HG02943 (cell line): ENCODE data around the gene CDKN2B-AS1.

Experiments used
- ATAC-seq: cut with Tn5 transposase; IDR thresholded peaks from one replicate; pipeline ENCODE4 v1.9.1; 2021; ENCODE audit warnings: mild to moderate bottlenecking, low read depth, moderate library complexity; ENCODE audit not compliant: unreplicated experiment

CDKN2B-AS1 gene

DNA sequence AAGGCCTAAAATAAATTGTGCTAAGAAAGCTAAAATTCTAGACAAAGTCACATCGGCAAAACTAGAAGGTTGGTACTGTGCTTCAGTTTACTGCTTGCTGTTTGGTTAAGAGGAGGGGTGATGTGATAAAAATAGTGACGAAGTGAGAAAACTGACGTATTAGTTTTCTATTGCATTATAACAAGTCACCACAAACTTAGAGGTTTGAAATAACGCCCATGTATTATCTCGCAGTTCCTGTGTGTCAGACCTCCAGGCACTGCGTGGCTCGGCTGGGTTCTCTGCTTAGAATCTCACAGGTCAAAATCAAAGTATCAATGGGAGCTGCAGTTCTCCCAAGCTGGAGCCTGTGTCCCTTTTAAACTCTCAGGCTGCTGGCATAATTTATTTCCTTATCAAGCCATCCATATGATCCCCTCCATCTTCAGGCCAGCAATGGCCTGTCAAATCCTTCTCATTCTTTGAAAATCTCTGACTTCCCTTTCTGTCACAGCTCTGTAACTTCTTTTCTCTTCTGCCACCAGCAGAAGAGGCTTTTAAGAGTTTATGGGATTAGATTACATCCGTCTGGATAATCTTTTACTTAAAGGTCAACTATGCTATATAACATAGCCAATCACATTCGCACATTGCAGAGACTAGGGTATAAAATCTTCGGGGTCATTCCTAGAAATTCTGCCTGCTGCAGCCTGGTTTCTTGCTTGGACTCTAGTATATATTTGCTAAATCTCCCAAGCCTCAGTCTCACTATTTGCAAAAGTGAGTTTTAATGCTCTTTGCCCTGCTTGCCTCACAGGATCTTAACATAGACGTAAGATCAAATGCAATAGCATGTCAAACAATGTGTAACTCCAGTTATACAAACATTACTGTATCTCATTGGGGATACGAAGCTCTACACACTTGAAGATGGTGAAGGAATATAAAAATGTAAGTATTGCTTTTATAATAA lies 118.6 kb downstream of the CDKN2B-AS1 start:
- no peak for ATAC-seq

DNA sequence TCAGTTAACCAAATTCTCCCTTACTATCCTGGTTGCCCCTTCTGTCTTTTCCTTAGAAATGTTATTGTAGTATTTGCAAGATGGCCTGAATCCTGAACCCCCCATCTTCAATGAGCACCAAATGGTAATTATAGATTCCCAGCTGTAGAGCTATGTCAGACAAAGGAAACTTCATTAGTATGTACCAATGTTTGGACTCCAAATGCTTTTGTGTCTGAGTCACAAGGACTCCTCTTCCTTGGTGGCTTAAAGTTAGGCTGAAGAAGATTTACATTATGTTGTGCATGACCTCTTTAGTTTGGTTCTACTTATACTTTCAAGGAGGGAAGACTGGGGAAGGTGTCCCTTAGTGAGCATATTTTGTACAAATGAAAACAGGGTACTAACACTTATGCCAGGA lies 120.4 kb downstream of the CDKN2B-AS1 start:
- ATAC-seq, result no peak

DNA sequence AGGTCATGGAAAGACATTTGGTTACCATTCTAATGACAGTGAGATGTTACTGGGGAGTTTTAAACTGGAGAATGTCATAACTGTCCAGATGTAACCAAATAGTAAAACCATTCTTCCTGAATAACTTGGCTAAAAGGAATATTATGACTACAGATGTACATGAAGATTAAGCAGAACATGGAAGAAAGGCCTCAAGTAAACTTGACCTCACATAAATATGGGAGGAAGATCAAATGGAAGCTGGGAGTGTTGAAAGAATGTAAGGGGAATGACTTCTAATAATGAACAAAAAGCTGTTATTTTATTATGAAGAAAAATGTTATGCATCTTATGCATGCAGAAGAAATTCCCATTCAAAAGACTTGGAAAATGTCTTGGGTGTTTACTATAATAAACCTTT lies 122.2 kb downstream of the CDKN2B-AS1 start:
- no peak for ATAC-seq

DNA sequence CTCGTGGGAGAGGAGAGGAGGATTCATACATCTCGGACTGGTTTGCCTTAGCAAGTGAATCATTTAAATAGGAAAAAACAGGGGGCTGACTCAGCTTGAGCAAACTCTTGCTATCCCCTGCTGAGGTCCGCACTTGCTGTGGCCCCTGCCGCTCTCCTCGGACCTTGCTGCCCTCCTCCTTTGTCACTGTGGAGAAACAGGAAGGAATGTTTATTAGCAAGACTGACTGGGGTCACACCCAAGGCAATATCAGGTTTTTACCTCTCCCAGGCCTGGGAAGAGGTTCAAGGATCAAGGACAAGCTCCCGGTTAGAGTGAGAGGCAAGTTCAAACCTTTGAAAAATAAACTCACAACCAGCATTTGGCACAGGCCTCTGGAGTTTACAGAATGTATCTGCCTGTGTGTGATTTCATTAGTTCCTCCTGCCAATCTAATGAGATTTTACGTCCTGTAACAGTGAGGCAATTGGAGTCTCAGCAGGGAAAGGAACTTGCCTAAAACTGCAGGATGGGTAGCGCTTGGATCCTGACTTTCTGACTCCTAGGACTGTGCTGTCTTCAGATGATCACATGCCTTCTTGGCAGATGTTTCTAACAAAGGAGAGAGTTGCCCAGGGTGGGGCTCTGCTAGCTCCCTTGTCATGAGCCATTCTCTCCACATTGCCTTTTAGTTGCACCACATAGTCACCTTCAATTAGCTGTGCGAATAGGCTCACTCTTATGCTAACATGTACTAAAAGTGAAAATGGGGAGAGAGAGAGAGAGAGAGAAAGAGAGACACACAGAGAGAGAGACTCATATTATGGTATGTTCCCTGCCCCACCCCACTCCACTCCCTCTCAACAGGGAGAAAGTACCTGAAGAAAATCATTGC lies 123.2 kb downstream of the CDKN2B-AS1 start:
- ATAC-seq, result no peak

DNA sequence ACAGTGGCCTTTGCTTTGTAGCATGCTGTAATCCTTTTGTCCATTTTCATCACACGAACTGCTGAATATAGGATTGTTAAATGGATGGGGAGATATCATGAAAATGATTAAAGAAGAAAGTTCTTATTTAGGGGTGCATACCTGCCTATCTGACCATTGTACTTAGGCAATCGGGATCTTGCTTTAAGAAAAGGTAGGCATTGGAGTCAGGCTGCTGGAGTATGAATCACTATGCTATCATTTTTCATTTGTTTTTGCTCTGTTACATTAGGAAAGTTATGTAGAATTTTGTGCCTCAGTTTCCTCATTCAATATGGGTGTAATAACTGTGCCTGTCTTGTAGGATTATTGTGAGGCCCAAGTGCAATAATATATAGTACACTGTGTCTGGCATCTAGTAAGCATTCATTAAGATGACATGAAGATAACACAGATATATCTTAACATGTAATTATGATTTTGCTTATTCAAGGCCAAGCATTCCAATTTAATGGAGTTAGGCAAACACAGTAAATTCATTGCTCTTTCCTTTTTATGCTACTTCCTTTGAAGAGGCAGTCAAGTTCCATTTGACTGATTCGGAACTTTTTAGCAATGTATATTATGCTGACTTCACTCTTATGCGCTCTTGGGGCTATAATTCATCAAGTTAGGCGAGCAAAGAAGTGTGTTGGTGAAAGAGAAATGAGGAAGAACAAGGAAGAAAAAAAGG lies 124.4 kb downstream of the CDKN2B-AS1 start:
- ATAC-seq, result no peak

DNA sequence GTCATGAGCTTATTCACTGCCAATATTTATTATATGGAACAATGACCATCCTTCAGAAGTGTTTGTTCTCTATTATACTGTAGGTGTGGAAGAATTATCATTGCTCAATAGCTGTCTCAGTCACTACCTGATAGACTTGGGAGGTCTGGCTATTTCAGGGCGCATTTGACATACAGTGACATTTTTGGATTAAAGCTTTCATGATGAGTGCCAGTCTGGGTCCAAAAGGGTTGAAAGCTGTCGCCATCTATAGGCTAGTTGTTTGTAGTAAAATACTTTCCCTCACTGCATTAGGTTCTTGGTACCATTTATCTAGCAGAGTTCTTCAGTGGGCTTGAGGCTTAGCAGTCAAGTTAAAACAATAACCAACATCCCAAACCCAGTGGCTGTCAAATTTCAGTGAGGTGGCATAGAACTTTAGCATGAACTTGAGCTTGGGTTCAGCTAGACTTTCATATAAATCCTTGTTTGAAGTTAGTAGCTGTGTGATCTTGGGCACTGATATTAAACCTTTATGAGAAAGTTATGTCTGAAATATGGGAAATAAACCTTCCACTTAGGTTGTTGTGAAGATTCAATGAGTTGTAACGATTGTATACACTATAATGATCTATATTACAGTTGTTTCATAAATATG lies 125.0 kb downstream of the CDKN2B-AS1 start:
- no peak for ATAC-seq

DNA sequence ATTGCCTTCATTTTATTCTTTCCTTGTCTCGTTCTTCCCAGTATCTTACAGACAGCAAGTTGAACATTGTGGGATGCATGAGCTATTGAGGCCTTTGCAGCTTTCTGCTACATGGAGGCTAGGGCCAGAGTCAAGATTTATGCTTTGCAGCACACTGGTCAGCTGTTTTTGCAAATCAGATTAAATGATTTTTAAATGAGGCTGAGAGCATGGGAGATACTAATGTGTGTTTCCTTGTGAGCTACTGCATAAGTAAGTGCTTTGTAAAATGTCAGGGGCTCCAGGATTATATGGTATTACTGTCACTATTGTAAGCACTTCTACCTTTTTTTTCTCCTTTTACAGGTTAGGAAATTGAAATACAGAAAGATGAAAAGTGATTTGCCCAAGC lies 125.6 kb downstream of the CDKN2B-AS1 start:
- ATAC-seq, result no peak

DNA sequence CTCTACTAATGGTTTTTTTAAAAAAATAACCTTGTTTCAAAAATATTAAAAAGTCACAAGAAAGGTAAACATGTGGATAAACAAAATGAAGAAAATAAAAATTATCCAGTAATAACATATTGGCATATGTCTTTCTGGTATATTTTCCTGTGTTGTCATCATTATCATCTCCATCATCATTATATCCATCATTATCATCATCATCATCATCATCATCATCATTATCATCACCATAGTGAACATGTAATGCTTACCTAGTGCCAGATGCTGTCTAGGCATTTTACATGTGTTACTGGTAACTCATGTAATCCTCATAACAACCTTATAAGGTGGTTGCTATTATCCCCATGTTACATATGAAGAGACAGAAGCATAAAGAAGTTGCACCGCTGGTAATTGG lies 126.0 kb downstream of the CDKN2B-AS1 start:
- no peak for ATAC-seq

DNA sequence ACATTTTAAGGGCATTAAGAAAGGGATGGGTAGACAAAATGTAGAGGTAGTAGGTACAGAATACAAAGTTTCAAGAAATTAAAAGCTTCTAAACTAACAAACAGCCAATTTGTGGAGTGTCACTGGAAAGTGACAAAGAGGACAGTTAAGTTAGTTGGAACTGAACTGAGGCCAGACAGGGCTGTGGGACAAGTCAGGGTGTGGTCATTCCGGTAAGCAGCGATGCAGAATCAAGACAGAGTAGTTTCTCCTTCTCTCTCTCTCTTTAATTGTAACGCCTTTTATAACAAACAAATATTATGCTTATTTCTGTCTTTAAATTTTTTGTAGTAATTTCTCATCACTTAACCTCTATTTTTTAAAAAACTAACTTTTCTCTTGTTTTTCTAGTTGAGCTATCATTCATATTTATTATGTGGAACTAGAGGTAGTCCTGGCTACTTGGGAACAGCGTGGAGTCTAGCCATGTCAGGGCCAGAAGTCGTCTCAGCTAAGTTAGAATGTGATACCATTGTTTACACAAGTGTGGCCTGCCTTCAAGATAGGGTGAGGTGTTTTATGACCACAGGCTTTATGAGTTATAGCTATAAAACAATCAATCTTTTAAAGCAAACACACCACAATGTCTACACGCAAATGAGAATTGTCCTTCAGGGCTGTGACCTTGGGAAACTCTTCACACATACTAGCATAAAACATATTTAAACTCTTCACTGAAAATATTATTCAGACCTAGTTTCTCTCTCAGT lies 129.8 kb downstream of the CDKN2B-AS1 start:
- ATAC-seq, result no peak

DNA sequence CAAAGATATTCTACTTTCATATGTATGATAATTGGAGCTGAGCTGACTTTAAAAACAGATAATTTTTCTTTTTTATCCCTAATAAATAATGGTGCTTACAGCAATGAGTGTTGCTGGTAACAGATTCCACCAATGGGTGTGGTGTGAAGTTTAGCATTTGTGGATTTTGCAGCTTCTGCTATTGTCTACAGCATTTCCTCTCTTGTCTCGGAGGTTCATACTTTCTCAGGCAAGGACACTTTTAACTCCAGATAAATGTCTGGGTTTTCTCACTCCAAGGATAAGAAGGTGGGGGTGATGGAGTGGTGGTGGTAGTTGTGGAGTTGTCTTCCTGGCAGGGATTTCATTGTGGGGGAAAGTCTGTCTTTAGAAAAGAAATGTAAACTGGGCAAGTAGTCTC lies 134.5 kb downstream of the CDKN2B-AS1 start:
- ATAC-seq, result no peak

DNA sequence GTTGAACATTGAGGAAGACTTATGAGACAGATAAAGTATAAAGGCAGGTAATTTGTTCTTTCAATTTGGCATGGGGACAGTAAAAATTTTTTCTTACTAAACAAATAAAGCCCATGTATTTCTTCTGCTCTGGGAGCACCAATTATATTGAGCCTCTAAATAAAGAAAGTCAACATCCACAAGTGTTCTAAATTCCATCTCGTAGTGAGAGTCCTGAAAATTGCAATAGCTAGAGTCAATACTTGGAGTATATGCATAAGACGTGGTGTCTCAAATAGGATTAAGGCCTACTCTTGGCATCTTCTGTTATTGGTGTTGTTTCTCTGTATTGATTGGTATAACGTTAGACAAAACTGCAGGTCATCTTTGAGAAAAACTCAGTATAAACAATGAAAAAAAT lies 135.0 kb downstream of the CDKN2B-AS1 start:
- no peak for ATAC-seq

DNA sequence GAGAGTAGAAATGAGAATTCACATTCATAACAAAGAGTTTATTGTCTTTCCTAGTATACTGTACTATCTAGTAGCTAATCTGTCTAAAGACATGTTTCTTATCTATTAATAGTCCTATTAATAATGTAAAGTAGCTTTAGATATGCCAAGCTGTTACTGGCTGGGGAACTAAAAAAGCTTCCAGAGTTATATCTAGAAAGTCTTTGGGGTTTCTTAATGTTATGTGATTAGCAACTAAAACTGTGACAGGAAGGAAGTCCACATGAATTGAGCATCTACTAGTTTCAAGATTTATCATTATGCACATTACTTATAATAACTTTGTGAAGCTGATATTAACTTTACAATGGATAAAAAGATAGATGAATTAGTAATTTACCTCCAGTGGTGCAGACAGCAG lies 137.2 kb downstream of the CDKN2B-AS1 start:
- ATAC-seq, result no peak

DNA sequence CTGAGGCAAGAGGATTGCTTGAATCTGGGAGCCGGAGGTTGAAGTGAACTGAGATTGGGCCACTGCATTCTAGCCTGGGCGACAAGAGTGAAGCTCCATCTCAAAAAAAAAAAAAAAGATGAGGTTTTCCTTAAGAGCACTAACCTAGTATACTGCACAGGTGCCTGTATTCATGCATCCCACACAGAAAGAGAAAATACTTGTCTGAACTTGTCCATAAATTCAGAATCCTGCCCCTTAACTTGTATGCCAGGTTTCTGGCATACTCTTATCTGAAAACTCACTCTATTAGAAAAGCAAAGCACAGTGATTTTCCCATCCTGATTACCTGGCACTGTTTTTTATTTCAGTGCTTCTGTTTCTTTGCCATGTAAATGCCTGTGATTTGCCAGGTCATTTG lies 139.8 kb downstream of the CDKN2B-AS1 start:
- ATAC-seq, result no peak

DNA sequence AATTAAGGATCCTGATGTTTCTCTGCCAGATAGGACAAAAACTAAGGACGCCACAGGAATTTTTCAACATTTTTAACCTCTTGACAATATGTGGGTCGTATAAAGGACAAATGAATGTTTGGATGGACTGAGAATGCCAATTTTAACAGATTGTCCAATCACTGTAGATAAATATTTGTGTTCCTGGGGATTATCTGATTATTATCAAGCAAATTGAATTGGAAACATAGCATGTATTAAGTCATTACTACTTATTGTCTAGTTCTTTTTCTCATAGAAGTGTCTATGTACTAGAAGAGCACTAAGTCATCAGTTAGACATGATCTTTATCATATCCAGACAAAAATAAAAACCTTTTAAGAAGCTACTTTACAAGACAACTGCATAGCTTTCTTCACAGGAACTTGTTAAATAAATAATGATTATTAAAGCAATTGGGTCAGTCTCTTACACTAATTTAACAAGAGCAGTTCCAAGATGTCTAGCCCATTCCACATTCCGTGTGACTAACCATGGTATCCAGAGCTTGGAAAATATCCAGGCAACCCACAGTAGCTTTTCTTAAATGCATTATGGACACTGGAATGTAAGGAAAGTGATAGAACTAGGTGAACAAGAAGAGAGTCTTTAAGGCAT lies 142.0 kb downstream of the CDKN2B-AS1 start:
- no peak for ATAC-seq

DNA sequence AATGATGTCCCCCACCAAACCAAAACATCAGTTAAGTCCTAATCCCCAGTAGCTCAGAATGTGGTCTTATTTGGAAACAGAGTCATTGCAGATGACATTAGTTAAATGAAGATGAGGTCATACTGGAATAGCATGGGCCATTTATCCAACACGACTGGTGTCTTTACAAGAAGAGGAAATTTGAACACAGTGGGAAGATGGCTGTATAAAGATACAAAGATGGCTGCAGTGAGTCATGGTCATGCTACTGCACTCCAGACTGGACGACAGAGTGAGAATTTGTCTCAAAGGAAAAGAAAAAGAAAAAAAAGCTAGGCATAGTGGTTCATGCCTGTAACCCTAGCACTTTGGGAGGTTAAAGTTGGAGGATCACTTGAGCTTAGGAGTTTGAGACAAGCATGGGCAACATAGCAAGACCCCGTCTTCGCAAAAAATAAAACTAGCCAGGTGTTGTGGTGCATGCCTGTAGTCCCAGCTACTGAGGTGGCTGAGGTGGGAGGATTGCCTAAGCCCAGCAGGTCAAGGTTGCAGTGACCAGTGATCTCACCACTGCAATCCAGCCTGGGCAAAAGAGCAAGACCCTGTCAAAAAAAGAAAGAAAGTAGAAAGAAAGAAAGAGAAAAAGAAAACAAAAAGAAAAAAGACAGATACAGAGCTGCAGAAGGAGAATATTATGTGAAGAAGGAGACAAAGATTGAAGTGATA lies 144.5 kb downstream of the CDKN2B-AS1 start:
- ATAC-seq, result no peak

DNA sequence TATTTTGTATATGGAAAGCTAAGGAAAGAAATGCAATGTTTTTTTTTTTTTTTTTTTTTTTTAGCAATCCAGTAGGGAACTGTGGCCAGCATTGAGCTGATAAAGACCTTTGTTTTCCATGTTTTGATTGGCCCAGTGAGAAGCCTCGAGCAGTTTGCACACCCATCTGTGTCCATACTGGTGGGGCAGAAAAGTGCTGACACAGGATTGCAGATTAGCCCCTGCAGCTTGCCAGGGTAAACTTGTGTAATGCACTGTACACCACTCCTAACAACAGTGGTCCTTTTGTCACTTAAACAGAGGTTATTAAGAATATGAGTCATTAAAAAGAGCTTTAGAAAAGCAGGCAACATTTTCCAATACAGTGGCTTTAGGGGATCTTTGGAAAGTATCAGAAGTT lies 147.3 kb downstream of the CDKN2B-AS1 start:
- ATAC-seq, result no peak

DNA sequence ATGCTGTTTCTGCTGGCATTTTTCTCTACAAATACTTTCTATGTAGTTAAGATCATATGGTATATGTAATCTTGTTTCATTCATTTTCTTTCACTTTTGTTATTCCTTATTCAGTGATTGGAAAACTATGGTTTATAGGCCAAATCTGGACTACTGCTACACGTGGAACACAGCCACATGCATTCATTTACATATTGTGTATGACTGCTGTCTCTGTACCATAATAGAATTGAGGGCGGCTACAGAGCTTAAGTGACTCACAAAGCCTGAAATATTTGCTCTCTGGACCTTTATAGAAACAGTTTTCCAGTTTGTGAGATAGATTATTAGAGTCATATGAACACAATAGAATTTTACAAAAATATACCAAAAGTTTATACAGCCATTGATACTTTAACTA lies 148.1 kb downstream of the CDKN2B-AS1 start:
- no peak for ATAC-seq

DNA sequence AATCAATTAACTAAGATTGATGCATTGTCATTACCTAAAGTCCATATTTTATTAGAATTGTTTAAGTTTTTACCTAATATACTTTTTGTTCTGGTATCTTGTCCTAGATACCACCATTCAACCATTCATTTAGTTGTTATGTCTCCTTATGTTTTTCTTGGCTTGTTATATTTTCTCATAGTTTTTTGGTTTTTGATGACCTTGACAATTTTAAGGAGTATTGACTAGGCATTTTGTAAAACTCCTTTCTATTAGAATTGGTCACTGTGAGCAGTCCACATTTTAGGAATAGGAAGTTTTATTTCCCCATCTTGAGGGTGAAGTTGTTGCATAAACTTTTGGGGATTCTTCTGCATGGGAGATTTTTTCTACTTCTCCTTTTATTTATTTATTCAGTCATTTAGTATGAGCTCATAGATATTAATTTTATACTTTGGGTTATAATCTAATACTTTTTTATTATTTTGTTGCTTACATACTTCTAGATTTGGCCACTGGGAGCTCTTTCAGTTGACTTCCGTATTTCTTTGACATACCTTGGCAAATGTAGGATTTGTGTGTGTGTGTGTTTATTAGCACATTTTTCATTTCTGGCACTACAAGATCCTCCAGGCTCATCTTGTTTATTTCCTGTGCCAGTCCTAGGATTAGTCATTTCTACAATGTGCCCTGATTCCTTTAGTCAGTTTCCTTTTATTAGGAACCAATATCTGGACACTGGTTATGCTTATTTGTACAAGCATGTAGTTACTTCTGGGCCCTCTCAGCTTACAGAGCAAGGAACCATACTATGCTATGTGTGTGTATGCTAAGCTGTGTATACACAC lies 149.4 kb downstream of the CDKN2B-AS1 start:
- ATAC-seq, result no peak
